Measurements from ENCODE around the gene VSIG4. TPM values are rescaled to one million over a fixed set of nuclear protein-coding genes. Genes with fewer than 3 reads are reported as not detected.

VSIG4 gene
- total and polyA plus RNA-seq, 2 donors (not counting 1 experiment from before 2014, with no cell fraction given): 0.09 TPM; not detected in 1

GRCh38 chrX:66015152-66015831, 24.6 kb downstream of the VSIG4 start:
- peak overlapping the region; percentile 72 to 80 for H3K27ac ChIP-seq (ENCODE audit: low read length in 2 of 2)
- TF ChIP-seq CTCF (IDR thresholded peaks at IDR 0.05) (no peak), EZH2 (IDR thresholded peaks at IDR 0.05; ENCODE audit: borderline replicate concordance, insufficient read depth, low read depth, low read length, poor library complexity, severe bottlenecking) (no peak)
- POLR2A ChIA-PET: interaction anchor here (0.9 to 1.3 kb wide), 5 partner anchors 9 to 419 kb away, joined by 3 to 5 read pairs (median 4); no protein-coding TSS in a partner anchor

GRCh38 chrX:66014556-66014955, 25.3 kb downstream of the VSIG4 start:
- intact Hi-C loops (cut with micrococcal nuclease): loop anchor here (2.0 to 10.0 kb wide), 2 partner anchors 32 to 120 kb away; no protein-coding TSS in a partner anchor
- Mint-ChIP-seq H3K27ac (peak overlapping the region; percentile 90), H3K4me1 (peaks cover 76% of the 10 kb centered on the region), H3K9me3 (ENCODE audit: insufficient read depth) (no peaks in the 10 kb centered on the region), H3K4me3 (peak overlapping the region; percentile 75), H3K27me3 (no peaks in the 10 kb centered on the region)
- TF ChIP-seq EZH2 (IDR thresholded peaks at IDR 0.05; ENCODE audit: borderline replicate concordance, insufficient read depth, low read depth, low read length, poor library complexity, severe bottlenecking) (no peak), CTCF (IDR thresholded peaks at IDR 0.05) (no peak)
- WGBS (ENCODE audit: insufficient coverage): no CpG with 5 or more reads among the region's 1 CpG
- Histone ChIP-seq H3K4me2 (replicated peaks; ENCODE audit: low read depth, low read length, poor library complexity, severe bottlenecking) (peak overlapping the region; percentile 78), H3K4me3 (ENCODE audit: control extremely low read depth in 1 of 5, extremely low read depth in 1 of 5, insufficient read depth in 1 of 5, low read depth in 2 of 5, low read length in 4 of 5) (peak overlapping the region in 1 of 5 experiments; percentile 80), H3K79me2 (ENCODE audit: control insufficient read depth, insufficient read depth, low read length) (peaks cover 35% of the 10 kb centered on the region), H2AFZ (ENCODE audit: insufficient read depth, low read depth, low read length, poor library complexity, severe bottlenecking) (no peak overlapping the region), H3K4me1 (ENCODE audit: control insufficient read depth in 2 of 2, insufficient read depth in 2 of 2, low read length in 2 of 2) (peaks cover 77 to 94% of the 10 kb centered on the region in 2 donors), H3K9me3 (ENCODE audit: control extremely low read depth in 1 of 3, control insufficient read depth in 2 of 3, insufficient read depth in 1 of 3, low read length in 2 of 3) (no peaks in the 10 kb centered on the region), H3K27me3 (replicated peaks in 1 of 4; ENCODE audit: control extremely low read depth in 1 of 4, control insufficient read depth in 3 of 4, insufficient read depth in 4 of 4, low read length in 3 of 4) (no peaks in the 10 kb centered on the region), H3K27ac (ENCODE audit: low read length in 2 of 2) (peak overlapping the region; percentile 72 to 80), H4K20me1 (ENCODE audit: control insufficient read depth, insufficient read depth, low read length, poor library complexity, severe bottlenecking) (no peaks in the 10 kb centered on the region), H3K36me3 (replicated peaks in 1 of 2; ENCODE audit: control extremely low read depth in 1 of 2, control insufficient read depth in 1 of 2, extremely low read depth in 1 of 2, insufficient read depth in 2 of 2, low read length in 1 of 2) (peaks cover 0 to 18% of the 10 kb centered on the region in 2 experiments), H3K9ac (ENCODE audit: low read length) (peak overlapping the region; percentile 71)
- no peak for ATAC-seq (ENCODE audit: low read depth)
- no peak for DNase-seq
- ChIA-PET CTCF (interaction anchor here (0.9 to 2.7 kb wide), 6 partner anchors 9 to 319 kb away, joined by 3 to 11 read pairs (median 4); no protein-coding TSS in a partner anchor), POLR2A (interaction anchor here (0.9 to 1.3 kb wide), 5 partner anchors 8 to 418 kb away, joined by 3 to 5 read pairs (median 4); no protein-coding TSS in a partner anchor)

More at GRCh38 chrX:66015152-66015831, 24.6 kb downstream of the VSIG4 start:
- Histone ChIP-seq H4K20me1 (ENCODE audit: control insufficient read depth, insufficient read depth, low read length, poor library complexity, severe bottlenecking) (no peaks in the 10 kb centered on the region), H3K36me3 (replicated peaks in 1 of 2; ENCODE audit: control extremely low read depth in 1 of 2, control insufficient read depth in 1 of 2, extremely low read depth in 1 of 2, insufficient read depth in 2 of 2, low read length in 1 of 2) (peaks cover 0 to 20% of the 10 kb centered on the region in 2 experiments), H3K9ac (ENCODE audit: low read length) (peak overlapping the region; percentile 71), H3K27me3 (replicated peaks in 1 of 4; ENCODE audit: control extremely low read depth in 1 of 4, control insufficient read depth in 3 of 4, insufficient read depth in 4 of 4, low read length in 3 of 4) (no peaks in the 10 kb centered on the region), H3K9me3 (ENCODE audit: control extremely low read depth in 1 of 3, control insufficient read depth in 2 of 3, insufficient read depth in 1 of 3, low read length in 2 of 3) (no peaks in the 10 kb centered on the region), H2AFZ (ENCODE audit: insufficient read depth, low read depth, low read length, poor library complexity, severe bottlenecking) (no peak overlapping the region), H3K4me2 (replicated peaks; ENCODE audit: low read depth, low read length, poor library complexity, severe bottlenecking) (peak overlapping the region; percentile 78), H3K4me1 (ENCODE audit: control insufficient read depth in 2 of 2, insufficient read depth in 2 of 2, low read length in 2 of 2) (peaks cover 83 to 99% of the 10 kb centered on the region in 2 donors), H3K79me2 (ENCODE audit: control insufficient read depth, insufficient read depth, low read length) (peaks cover 35% of the 10 kb centered on the region), H3K4me3 (ENCODE audit: control extremely low read depth in 1 of 5, extremely low read depth in 1 of 5, insufficient read depth in 1 of 5, low read depth in 2 of 5, low read length in 4 of 5) (peak overlapping the region; percentile 64 to 89 (median 75))
- CTCF ChIA-PET: interaction anchor here (0.9 to 2.7 kb wide), 6 partner anchors 9 to 320 kb away, joined by 3 to 11 read pairs (median 4); no protein-coding TSS in a partner anchor
- intact Hi-C loops (cut with micrococcal nuclease): loop anchor here (1.0 to 10.0 kb wide), 5 partner anchors 8 to 418 kb away; no protein-coding TSS in a partner anchor
- 0% methylated on average over 2 of the region's 2 CpGs for WGBS (ENCODE audit: insufficient coverage)
- no peaks in the 10 kb centered on the region for H3K27me3 Mint-ChIP-seq
- ATAC-seq (ENCODE audit: low read depth) (peak; percentile 69), DNase-seq (peak; percentile 74)
- peak overlapping the region; percentile 90 for H3K27ac Mint-ChIP-seq
- H3K4me1 Mint-ChIP-seq: peaks cover 80% of the 10 kb centered on the region
- H3K4me3 Mint-ChIP-seq: peak overlapping the region; percentile 75
- no peaks in the 10 kb centered on the region for H3K9me3 Mint-ChIP-seq (ENCODE audit: insufficient read depth)
